HG03342 (cell line): ENCODE measurements around the gene SLC39A3.

Experiments used
- ATAC-seq: cut with Tn5 transposase; IDR thresholded peaks from one replicate; pipeline ENCODE4 v1.9.1; 2021; ENCODE audit warnings: mild to moderate bottlenecking, moderate library complexity; ENCODE audit not compliant: unreplicated experiment

Gene SLC39A3

DNA sequence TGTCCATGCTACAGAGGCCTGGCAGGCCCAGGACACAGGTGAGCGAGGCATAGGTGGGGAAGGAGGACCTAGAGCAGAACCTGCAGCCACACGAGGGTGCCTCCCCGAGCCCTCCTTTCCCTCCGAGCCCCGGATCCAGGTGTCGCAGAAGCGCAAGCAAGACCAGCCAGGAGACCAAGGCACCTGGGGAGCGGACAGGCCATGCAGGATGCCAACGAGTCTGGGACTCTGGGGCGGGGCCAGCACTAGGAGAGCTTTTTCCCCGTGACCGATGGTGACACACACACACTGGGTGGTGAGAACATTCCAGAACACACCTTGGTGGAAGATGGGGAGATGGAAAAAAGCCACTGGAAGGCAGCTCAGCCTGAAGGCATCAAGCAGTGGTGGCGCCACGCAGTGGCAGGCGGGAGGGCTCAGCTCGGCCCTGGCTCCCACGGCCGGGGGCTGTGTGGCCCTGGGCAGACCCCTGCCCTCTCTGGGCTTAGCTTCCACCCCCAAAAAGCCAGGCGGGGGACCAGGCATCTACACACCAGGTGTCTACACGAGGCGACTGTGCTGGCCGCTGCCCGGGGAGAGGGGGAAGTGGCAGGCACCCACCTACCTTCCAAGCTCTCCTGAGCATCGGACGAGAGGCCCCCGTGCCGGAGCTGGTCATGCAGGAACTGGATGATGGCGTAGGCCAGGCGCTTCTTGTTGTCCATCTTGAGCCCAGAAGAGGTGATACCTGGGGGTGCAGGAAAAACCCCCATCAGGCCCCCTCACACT, 28.7 kb upstream of the SLC39A3 start:
- ATAC-seq = no peak

DNA sequence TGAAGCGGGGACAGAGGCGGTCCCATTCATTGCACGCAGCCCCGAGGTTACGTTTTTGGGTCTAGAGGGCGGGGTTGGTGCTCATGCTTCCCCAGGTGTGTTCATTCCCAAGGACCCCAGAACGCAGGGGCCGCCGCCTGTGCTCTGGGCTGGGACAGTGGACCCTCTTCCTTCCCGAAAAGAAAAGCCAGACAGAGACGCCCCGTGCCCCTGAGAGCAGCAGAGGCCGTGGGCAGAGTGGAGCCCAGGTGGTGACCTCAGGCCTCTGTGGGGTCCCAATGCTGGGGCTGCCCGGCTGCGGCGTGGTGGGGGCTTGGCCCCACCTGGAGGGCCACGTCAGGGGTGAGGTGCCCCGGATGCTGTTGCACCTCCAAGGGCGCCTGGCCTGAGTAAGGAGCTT, 27.9 kb upstream of the SLC39A3 start:
- no peak for ATAC-seq

DNA sequence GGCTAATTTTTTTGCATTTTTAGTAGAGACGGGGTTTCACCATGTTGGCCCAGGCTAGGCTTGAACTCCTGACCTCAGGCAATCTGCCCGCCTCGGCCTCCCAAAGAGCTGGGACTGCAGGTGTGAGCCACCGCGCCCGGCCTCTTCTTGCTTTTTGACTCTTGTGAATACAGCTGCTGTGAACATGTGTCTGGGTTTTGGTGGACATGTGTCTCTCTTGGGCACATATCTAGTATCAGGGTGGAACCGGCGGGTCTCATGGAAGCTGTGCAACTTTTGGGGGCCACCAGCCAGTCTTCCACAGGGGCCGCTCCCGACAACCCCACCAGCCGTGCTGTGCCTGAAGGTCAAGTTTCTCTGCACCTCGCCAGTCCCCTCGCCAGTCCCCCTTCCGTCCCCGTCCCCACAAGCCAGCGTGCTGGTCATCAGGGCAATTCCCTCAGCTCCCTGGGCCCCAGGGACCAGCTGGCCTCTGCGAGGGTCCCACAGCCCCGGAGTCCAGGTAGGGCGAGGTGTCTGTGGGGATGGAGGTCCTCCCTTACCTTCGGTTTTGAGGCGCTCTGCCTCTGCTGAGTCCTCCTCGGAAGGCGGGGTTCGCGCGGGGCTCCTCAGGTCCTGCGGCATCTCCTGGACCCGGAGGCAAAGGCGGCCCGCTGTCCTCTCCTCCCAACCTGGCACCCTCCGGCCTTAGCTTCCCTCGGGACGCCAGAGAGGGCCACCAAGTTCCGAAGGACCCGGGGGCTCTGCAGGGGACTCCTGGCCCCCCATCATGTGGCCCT, 27.0 kb upstream of the SLC39A3 start:
- no peak for ATAC-seq

DNA sequence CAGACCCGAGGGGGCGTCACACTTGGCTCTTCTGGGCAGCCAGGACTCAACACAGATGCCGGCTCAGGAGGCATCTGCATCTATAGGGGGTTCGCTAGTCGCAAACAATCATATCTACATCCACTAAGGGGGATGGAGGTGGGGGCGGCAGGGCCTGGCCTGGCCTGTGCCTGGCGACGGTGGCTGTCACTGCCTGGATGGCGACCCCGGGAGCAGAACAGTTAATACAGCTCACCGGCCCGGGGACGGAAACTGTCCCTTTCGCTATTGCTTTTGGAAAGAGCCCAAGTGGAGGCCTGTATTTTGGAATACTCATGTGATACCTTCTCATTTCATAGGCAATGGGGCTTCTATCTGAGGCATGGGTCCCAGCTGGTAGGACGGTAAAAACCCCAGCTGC, 25.6 kb upstream of the SLC39A3 start:
- ATAC-seq = no peak

DNA sequence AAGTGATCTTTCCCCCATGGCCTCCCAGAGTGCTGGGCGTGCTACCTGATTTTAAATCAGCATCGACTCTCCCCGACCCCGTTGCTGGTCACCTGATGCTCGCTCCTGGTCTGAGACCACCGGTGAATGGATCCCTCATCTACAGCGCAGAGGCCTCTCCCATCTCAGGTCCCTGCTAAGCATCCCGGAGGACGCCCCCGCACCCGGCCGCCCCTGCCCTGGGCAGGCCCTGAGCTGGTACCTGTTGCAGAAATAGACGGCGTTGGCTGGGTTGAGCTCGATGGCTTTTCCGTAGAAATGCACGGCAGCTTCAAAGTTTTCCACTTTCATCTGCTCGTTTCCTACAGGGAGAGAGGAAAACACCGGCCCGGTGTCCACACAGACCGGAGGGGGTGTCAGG, 25.1 kb upstream of the SLC39A3 start:
- ATAC-seq = no peak

DNA sequence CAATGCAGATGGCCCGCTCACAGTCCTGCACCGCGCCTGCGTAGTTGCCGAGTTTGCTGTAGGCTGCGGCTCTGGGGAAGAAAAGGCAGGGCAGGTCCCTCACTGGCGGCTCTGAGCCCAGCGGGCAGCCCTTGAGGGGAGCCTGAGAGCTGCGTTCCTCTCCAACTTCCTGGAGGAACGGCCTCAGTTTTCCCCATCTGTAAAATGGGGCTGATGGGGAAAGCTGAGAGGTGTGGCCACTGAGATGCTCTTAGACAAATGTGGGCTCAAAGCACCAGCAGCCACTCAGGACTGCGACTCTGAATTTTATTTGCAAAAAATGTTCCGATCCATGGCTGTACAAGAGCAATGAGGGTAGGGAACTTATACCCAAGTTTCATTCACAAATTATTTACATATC, 23.9 kb upstream of the SLC39A3 start:
- no peak for ATAC-seq

DNA sequence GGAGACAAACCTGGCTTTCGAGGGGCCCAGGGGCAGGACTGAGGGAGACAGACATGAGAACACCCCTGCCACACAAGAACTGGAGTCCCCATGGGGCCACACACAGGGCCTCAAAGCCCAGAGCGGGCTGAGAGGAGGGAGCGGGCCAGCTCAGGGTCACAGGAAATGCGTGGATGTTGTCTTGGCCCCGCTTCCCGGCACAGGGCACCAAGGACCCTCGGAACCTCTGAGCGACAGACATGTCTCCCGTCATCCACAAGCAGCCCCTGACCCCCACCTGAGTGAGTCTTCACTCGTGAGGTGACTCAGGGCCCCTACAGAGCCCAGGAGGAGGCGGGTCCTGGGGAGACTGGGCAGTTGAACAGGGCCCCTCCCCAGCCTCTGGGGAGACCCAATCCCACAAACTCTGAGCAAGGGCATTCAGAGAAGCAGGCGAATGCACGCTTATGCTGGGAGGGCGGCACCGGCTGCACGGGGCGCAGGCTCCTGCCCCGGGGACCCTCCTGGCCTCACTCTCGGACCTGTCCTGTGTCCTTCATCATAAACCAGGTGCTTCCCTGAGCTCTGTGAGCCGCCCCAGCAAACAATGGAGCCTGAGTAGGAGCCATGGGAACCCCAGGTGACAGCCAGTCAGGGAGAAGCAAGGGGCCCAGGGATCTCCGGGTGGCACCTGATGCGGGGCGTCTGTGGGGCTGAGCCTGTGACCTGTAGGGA, 23.1 kb upstream of the SLC39A3 start:
- ATAC-seq = no peak

DNA sequence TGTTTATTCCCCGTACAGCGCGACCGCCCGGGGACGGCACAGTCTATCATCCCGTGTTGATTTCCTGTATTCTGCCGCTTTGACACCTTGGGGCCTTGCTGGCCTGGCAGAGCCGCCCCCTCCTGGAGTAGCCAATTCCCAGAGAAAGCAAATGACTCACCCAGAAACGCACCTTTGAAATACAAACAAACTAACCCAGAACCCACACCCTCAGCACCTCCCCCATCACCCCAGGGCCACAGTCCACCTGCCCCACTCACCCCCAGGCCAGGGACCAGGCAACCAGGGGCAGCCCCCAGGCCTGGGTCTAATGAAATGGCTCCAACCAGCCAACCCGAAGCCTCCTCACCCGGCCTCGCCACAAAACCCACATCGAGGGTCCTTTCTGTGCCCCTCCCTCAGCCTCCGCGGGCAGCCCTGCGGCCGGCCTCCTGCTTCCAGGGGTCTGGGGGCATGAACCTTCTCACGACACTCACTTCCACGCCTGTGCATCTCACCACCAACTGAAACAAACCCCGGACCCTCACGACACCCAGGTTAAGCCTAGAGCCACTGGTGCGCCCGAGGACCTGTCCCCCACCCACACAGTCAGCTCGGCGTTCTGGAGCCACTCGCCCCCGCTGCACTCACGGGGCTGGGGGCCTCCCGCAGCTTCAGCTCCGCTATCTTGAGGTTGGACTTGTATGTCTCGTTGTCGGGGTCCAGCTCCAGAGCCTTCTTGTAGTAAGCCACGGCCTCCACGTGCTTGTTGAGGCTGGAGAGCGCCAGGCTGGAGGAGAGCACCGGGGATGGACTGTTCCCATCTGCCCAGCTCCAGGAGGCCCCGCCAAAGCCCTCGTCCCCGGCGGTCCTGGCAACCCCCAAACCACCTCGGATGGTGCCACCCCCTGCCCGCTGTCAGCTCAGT, 22.3 kb upstream of the SLC39A3 start:
- ATAC-seq = no peak

DNA sequence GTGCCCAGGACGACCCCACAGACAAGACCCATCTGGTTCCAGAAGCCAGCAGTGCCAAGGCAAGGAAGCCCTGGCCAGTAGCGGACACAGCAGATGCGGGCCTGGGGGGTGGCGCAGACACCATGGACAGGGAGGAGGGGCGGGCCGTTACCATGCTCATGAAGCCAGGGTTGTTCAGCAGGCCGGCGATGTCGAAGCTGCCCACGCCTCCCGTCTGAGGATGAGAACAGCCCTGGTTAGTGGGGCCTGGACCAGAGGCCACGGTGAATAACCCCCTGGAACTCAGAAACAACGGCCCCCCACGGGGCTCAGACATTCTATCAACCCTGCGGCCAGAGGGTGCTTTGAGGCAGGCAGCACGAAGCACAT, 21.5 kb upstream of the SLC39A3 start:
- no peak for ATAC-seq

DNA sequence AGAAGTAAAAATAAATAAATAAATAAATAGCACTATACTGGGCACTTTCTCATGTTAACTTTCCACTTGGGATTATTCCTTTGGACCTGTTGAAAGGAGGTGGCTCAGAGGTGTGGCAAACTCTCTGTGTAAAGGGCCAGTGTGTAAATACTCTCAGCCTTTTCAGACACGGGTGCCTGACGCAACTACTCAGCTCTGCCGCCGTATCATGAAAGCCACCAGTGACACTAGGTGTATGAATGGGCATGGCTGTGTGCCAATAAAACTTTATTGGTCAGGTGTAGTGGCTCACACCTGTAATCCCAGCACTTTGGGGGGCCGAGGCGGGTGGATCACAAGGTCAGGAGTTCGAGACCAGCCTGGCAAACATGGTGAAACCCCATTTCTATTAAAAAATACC, 20.1 kb upstream of the SLC39A3 start:
- ATAC-seq = no peak

DNA sequence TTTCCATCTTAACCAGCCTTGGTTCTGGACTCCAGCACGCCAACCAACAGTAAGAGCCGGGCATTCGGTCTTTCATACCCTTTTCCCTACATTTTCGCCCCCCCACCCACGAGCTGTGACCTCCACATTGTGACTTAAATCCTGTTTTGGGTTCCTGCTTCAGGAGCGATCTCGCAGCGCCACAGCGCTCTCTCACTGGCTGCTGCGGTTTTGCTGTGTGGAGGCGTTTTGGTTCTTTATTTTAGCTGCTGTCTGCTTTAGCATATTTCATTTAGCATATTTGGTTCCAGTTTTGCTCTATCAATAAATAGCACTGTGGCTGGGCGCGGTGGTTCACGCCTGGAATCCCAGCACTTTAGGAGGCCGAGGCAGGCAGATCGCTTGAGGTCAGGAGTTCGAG, 19.5 kb upstream of the SLC39A3 start:
- ATAC-seq = no peak

DNA sequence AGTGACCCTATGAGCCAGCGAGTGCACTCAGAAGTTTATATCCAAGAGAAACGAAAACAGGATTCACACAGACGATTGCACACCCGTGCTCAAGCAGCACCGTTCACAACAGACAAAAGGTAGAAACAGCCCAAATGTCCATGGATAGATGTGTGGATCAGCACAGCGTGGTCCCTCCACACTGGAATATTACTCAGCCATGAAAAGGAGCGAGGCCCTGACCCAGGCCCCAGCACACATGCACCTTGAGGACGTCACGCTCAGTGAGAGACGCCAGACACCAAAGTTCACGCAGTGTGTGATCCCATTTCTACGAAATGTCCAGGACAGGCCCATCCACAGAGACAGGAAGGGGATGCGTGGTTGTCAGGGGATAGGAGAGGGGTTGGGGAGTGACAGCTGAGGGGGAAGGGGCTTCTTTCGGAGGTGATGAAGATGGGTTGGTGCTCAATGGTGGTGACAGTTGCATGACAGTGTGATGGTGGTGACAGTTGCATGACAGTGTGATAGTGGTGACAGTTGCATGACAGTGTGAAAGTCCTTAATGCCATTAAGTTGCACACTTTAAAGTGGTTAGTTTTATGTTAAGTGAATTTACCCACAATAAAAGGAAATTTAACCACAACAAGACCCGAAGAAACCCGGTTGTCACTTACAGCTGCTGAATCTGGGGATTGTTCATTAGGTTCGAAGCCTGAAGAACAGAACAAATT, 18.9 kb upstream of the SLC39A3 start:
- ATAC-seq = no peak

DNA sequence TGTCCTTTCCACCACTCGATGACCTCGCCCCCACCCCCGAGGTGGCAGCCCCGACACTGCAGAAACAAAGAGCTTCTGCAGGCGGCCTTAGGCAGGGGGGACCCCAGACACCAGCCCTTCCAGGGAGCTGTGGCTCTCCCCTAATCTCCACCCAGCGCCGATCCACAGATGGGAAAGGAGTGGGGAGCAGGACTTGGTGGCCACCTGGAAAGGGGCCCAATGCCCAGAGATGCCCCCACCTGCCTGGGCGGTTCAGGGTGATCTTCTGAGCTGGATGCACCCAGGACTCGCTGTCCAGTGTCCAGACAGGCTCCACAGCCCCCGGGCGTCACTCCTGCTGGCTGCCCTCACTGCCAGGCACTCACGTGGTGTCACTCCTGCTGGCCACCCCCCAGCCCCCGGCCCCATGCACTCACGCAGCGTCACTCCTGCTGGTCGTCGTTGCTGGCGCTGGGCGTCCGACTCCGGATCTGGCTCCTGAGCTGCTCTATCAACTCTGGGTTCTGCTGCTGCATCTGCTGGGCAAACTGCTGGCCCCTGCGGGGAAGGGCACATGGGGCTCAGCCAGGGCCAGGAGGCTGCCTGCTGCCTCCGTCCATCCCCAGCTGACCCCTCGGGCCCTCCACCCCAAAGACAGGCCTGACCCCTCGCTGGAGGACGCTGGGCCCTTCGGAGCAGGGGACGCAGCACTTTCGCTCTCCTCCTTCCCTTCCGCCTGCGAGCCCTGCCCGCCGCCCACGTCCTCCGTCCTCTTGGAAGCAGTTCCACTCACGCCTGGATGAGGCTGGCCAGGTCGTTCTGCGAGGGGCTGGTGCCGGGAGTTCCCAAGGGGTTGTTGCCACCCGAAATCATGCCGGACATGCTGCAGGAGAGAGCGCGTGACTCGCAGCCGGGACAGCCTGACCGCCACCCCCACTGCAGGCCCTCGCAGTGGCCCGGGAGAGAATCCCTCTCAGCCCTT, 17.4 kb upstream of the SLC39A3 start:
- ATAC-seq = no peak

DNA sequence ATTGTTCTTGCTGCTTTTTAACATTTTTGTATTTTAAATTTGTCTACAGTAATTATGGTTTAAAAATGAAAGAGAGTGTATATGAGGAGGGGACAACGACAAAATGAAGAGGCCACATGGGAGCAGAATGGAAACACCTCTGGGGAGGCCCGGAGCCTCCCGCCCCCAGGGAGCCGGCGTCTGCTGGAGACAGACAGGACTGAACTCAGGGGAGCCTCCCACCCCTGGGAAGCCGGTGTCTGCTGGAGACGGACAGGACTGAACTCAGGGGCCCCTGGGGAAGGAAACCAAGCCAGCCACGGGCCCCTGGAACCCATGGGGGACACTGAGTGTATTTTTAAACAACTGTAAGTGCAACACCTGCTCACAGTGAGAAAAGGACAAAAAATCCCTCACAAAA, 16.7 kb upstream of the SLC39A3 start:
- no peak for ATAC-seq

DNA sequence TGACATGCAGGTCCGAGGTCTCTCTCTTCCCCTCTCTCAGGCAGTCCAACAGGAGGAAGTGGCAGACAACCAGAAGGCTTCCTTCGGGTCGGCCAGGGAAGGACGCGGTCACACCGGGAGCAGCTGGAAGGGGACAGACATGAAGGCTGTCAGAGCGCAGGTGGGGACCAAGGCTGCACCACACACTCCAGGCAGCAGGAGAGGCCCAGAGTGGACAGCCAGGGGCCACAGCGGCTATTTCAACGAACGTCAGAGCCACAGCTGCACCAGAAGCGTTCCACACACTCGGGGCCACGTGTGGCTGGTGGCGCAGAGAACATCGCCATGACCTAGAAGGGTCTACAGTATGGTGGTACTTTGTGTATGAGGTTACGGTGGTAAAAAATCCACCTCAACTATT, 16.0 kb upstream of the SLC39A3 start:
- ATAC-seq = no peak

DNA sequence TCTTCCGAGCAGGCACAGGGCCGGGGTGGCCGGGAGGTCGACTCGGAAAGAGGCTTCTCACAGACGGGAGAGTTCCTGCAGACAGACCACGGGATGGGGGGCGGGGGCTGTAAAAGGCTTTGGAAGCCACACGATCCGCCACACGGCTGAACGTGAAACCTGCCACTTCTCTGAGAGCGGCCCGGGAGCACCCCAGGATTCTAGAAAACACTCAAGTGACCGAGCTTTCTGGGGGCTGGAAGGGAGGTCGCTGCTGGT, 15.6 kb upstream of the SLC39A3 start:
- no peak for ATAC-seq

DNA sequence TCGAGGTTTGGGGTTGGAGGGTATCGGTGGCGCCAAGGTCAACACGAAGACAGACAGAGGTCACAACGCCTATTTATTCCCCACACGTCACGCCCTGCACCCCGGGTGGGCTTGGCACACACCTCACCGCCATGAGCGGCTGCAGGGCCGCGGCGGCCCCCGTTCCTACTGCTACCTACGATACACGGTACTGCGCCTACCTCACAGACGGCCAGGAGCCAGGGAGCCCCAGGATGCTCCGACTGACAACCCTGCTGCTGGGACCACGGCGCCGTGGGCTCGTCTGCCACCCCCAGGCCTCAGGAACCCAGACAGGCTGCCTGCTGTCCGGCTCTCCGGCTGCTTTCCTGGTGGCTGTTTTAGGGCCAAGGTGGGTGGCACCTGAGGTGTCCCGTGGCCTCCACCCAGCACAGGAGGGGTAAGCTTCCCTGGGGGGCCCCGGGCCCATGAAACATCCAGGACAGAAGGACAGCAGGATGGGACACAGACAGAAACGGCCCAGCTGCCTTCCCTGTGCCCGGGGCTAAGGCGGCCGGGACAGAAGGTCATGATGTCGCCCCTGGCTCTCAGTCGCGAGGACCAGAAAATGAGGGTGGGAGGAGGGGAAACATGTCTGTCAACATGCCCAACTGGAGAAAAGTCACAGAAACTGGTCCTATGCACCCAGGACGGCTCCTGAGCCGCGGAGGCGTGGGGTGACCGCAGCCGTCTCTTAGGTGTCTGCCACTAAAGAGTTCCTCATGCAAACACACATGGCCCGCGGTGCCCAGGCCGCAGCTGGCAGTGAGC, 15.0 kb upstream of the SLC39A3 start:
- no peak for ATAC-seq

DNA sequence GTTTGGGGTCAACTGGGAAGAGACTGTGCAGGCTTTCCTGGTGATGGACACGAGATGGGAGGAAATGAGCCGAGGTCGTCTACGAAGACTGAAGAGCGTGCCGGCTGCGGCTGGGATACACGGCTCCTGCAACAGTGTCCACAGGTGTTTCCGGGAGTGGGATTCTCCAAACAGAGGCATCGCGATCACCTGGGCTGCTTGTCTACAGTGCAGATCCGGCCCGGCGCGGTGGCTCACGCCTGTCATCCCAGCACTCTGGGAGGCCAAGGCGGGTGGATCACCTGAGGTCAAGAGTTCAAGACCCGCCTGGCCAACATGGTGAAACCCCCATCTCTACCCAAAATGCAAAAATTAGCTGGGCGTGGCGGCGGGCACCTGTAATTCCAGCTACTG, 11.6 kb upstream of the SLC39A3 start:
- ATAC-seq = no peak
